RWPE2 (cell line): ENCODE data around the gene MYL4.

Experiments
- ATAC-seq: fragments of 200-7000 bp; cut with Tn5 transposase; 3 replicates; pipeline ENCODE4 v1.9.1; 2021; ENCODE audit warnings: low read depth
- DNase-seq: peaks from one replicate; pipeline ENCODE4 v3.0.0-alpha.2; 2020; ENCODE audit warnings: low spot score
- H3K27ac ChIP-seq: fragments of 450-650 bp; 2 replicates; pipeline ENCODE4 v1.5.1; 2017; ENCODE audit warnings: mild to moderate bottlenecking; ENCODE audit not compliant: poor library complexity, severe bottlenecking
- H3K27me3 ChIP-seq: fragments of 250-450 bp; sonication (Bioruptor Pico); 2 replicates; pipeline ENCODE4 v1.5.1; 2021; ENCODE audit warnings: mild to moderate bottlenecking, moderate library complexity; ENCODE audit not compliant: insufficient read depth, poor library complexity, severe bottlenecking
- H3K36me3 ChIP-seq: fragments of 250-450 bp; sonication (Bioruptor Pico); 2 replicates; pipeline ENCODE4 v1.5.1; 2020; ENCODE audit warnings: low read depth, mild to moderate bottlenecking, moderate library complexity
- H3K4me1 ChIP-seq: fragments of 250-450 bp; sonication (Bioruptor Pico); 2 replicates; pipeline ENCODE4 v1.5.1; 2021; ENCODE audit warnings: mild to moderate bottlenecking, moderate library complexity; ENCODE audit not compliant: insufficient read depth, poor library complexity, severe bottlenecking
- H3K4me3 ChIP-seq: fragments of 250-450 bp; sonication (Bioruptor Pico); 2 replicates; pipeline ENCODE4 v1.5.1; 2021; ENCODE audit warnings: mild to moderate bottlenecking, moderate library complexity; ENCODE audit not compliant: severe bottlenecking
- H3K9me3 ChIP-seq: fragments of 250-450 bp; sonication (Bioruptor Pico); 2 replicates; pipeline ENCODE4 v1.5.1; 2021; ENCODE audit warnings: mild to moderate bottlenecking, moderate library complexity; ENCODE audit not compliant: severe bottlenecking
- TF ChIP-seq, protein P1 (sequence below): fragments of 450-650 bp; IDR thresholded peaks from one replicate; pipeline ENCODE4 v1.5.1; 2017; ENCODE audit warnings: mild to moderate bottlenecking, moderate library complexity; ENCODE audit not compliant: poor library complexity, severe bottlenecking

The MYL4 gene

DNA sequence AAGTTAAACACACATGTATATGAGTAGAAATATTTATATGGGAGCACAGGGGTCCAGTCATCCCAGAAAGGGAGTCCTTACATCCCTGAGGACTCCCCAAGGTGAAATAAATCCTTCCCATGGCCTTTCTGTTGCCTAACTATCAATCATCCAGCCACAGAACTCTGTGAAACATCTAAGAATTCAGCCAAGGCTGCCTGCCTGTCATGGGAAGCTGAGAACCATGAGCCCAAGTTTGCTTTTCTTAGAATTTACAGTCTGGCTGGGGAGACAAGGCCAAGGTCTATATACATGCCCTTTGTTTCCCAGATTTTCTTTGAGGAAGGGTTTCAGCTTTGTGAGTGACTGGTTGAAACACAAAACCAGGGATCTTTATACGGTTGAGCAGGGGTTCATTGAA, 15.8 kb downstream of the MYL4 start:
- Histone ChIP-seq H3K4me1 (peaks cover 30% of the 10 kb centered on the region), H3K27me3 (no peaks in the 10 kb centered on the region), H3K9me3 (peaks cover 4% of the 10 kb centered on the region), H3K36me3 (no peaks in the 10 kb centered on the region), H3K27ac (peak overlapping the region; percentile 53), H3K4me3 (no peak overlapping the region)
- no peak for ATAC-seq
- DNase-seq = no peak
- TF ChIP-seq, protein P1, sequence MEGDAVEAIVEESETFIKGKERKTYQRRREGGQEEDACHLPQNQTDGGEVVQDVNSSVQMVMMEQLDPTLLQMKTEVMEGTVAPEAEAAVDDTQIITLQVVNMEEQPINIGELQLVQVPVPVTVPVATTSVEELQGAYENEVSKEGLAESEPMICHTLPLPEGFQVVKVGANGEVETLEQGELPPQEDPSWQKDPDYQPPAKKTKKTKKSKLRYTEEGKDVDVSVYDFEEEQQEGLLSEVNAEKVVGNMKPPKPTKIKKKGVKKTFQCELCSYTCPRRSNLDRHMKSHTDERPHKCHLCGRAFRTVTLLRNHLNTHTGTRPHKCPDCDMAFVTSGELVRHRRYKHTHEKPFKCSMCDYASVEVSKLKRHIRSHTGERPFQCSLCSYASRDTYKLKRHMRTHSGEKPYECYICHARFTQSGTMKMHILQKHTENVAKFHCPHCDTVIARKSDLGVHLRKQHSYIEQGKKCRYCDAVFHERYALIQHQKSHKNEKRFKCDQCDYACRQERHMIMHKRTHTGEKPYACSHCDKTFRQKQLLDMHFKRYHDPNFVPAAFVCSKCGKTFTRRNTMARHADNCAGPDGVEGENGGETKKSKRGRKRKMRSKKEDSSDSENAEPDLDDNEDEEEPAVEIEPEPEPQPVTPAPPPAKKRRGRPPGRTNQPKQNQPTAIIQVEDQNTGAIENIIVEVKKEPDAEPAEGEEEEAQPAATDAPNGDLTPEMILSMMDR = no peak

DNA sequence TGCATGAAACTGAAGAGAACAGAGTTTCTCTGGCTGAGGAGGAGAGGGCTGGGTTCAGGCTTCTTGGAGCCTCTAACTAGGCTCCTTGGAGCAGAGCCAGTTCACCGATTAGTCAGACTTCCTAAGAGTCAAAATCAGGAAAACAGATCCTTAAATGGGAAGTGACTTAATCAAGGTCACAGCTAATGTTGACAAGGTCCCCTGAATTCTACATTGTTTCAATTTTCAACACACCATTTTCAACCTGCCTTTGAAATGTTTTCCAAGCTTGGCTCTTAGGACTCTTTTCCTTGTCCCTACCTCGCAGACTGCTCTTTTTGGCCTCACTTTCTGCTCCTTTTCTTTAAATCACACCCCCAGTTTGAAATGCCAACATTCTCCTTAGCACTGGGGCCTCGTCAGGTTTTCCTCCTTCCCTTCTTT, 16.3 kb downstream of the MYL4 start:
- Histone ChIP-seq H3K9me3 (peaks cover 4% of the 10 kb centered on the region), H3K27ac (peak overlapping the region; percentile 53), H3K36me3 (no peaks in the 10 kb centered on the region), H3K27me3 (no peaks in the 10 kb centered on the region), H3K4me1 (peaks cover 34% of the 10 kb centered on the region), H3K4me3 (no peak overlapping the region)
- ATAC-seq (peak; percentile 54), DNase-seq (no peak)
- TF ChIP-seq, protein P1 = no peak

DNA sequence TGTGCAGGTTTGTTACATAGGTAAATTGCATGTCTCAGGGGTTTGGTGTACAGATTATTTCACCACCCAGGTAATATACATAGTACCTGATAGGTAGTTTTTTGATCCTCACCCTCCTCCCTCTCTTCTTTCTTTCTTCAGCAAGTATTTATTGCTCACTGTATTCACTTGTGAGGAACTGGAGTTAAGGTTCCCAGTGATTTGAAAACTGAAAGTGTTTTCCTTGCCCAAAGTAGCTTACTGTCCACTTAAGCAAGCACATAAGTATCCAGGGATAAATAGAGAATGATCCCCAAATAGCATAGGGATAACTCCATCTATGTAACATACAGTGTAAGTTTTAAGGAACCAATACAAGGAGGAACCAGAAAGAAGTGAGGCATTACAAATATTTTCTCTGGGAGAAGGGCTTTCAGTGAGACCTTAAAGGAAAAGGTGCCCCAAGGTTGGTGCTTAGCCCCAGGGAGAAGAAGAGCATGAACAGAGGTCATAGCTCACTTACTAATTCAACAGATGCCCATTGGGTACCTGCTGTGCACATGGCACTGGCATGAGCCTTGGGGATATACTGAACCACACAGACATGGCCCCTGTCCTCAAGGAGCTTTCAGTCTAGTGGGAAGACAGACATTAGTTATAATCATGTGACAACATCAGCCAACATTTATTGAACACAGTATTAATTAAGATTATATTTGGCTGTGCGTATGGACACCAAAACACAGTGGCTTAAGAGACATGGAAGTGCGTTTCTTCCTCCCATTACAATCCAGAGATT, 17.0 kb downstream of the MYL4 start:
- Histone ChIP-seq H3K4me1 (peaks cover 34% of the 10 kb centered on the region), H3K27me3 (no peaks in the 10 kb centered on the region), H3K9me3 (peaks cover 4% of the 10 kb centered on the region), H3K36me3 (no peaks in the 10 kb centered on the region), H3K27ac (peak overlapping the region; percentile 53), H3K4me3 (no peak overlapping the region)
- DNase-seq (no peak), ATAC-seq (no peak)
- TF ChIP-seq, protein P1 = no peak

DNA sequence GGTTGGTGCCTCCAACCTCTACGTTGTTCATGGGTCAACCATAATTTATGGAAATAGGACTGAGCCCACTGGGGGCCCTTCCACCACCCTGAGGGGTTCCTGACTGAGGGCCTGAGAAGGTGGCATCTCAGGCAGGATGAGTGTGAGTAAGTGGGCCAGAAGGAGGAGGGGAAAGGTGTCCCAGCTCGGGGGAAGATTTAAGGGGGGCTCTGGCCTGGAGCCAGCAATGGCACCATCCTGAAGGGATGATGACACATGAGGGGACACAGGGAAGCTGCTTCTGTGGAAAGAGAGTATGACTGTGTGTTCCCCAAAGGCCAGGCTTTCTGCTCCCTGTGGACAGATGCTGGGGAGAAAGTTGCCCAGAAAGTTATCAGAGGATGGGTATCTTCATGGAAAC, 18.7 kb downstream of the MYL4 start:
- H3K4me1 ChIP-seq = peaks cover 34% of the 10 kb centered on the region
- no peak overlapping the region for H3K27ac ChIP-seq
- TF ChIP-seq, protein P1 = no peak
- DNase-seq (no peak), ATAC-seq (no peak)
- no peaks in the 10 kb centered on the region for H3K36me3 ChIP-seq
- H3K9me3 ChIP-seq = peaks cover 4% of the 10 kb centered on the region
- no peak overlapping the region for H3K4me3 ChIP-seq
- H3K27me3 ChIP-seq = no peaks in the 10 kb centered on the region
